Progenitor cell of endocrine pancreas (in vitro differentiated cells): Measurements from ENCODE around the gene GMDS. TPM values are rescaled to one million over a fixed set of nuclear protein-coding genes. Genes with fewer than 3 reads are reported as not detected.

Experiments
- DNase-seq: peaks from one replicate; pipeline ENCODE4 v3.0.0; 2021; ENCODE audit warnings: low spot score; ENCODE audit not compliant: unreplicated experiment
- H3K27ac Mint-ChIP-seq: 2 replicates; pipeline ENCODE4 v1.8.0; 2021; ENCODE audit warnings: mild to moderate bottlenecking, moderate library complexity, mixed read lengths
- H3K27me3 Mint-ChIP-seq: 2 replicates; pipeline ENCODE4 v1.8.0; 2021; ENCODE audit warnings: mixed read lengths
- H3K36me3 Mint-ChIP-seq: 2 replicates; pipeline ENCODE4 v1.8.0; 2022; ENCODE audit warnings: mixed read lengths; ENCODE audit not compliant: insufficient read depth
- H3K4me1 Mint-ChIP-seq: 2 replicates; pipeline ENCODE4 v1.8.0; 2021; ENCODE audit warnings: low read depth, mixed read lengths
- H3K4me3 Mint-ChIP-seq: 2 replicates; pipeline ENCODE4 v1.8.0; 2021; ENCODE audit warnings: low read depth, mild to moderate bottlenecking, moderate library complexity, mixed read lengths
- H3K9me3 Mint-ChIP-seq: 2 replicates; pipeline ENCODE4 v1.8.0; 2021; ENCODE audit warnings: low read depth, mixed read lengths
- total RNA-seq: library from RNA; stranded (reverse); gene quantifications from 2 replicates; pipeline ENCODE4 v1.2.1, GENCODE V29; 2021
- TF ChIP-seq, protein P1 (sequence below): fragments of 200-600 bp; sonication (generic); IDR thresholded peaks from one replicate; pipeline ENCODE4 v1.5.0; 2021; ENCODE audit warnings: antibody characterized with exemption, mild to moderate bottlenecking; ENCODE audit not compliant: unreplicated experiment

The GMDS gene
- total RNA-seq, 1 donor from 2014 or later = 17.2 TPM

DNA sequence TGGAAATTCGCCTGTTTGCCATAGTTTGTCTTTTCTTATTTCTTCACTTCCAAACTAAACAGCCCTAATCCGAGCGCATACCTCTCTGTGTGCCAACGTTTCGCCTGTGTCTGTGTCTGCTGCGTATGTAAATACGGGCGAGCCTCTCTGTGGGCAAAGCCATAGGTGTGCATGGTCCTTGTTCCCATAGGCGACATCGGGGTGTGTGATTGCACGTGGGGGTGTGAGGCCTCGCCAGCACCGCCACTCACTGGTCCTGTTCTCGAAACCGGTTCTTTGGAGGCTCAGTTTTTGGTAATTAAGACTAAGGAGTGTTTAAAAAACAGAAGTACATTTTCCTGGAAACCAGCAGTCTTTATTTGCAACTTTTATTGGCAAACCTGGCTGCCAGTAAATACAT lies 641.7 kb downstream of the GMDS start:
- no peaks in the 10 kb centered on the region for H3K9me3 Mint-ChIP-seq
- peaks cover 13% of the 10 kb centered on the region for H3K4me1 Mint-ChIP-seq
- H3K4me3 Mint-ChIP-seq = no peak overlapping the region
- no peak overlapping the region for H3K27ac Mint-ChIP-seq
- TF ChIP-seq, protein P1, sequence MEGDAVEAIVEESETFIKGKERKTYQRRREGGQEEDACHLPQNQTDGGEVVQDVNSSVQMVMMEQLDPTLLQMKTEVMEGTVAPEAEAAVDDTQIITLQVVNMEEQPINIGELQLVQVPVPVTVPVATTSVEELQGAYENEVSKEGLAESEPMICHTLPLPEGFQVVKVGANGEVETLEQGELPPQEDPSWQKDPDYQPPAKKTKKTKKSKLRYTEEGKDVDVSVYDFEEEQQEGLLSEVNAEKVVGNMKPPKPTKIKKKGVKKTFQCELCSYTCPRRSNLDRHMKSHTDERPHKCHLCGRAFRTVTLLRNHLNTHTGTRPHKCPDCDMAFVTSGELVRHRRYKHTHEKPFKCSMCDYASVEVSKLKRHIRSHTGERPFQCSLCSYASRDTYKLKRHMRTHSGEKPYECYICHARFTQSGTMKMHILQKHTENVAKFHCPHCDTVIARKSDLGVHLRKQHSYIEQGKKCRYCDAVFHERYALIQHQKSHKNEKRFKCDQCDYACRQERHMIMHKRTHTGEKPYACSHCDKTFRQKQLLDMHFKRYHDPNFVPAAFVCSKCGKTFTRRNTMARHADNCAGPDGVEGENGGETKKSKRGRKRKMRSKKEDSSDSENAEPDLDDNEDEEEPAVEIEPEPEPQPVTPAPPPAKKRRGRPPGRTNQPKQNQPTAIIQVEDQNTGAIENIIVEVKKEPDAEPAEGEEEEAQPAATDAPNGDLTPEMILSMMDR = no peak
- H3K36me3 Mint-ChIP-seq = no peaks in the 10 kb centered on the region
- peaks cover 82% of the 10 kb centered on the region for H3K27me3 Mint-ChIP-seq
- no peak for DNase-seq

GRCh38 chr6:1602049-1602713 lies 643.2 kb downstream of the GMDS start:
- no peak for DNase-seq
- TF ChIP-seq, protein P1 = no peak
- no peaks in the 10 kb centered on the region for H3K9me3 Mint-ChIP-seq
- H3K4me3 Mint-ChIP-seq = no peak overlapping the region
- H3K27ac Mint-ChIP-seq = no peak overlapping the region
- H3K4me1 Mint-ChIP-seq = peaks cover 12% of the 10 kb centered on the region
- no peaks in the 10 kb centered on the region for H3K36me3 Mint-ChIP-seq
- peaks cover 79% of the 10 kb centered on the region for H3K27me3 Mint-ChIP-seq

GRCh38 chr6:1601158-1602048 lies 644.0 kb downstream of the GMDS start:
- DNase-seq = no peak
- no peaks in the 10 kb centered on the region for H3K36me3 Mint-ChIP-seq
- H3K27me3 Mint-ChIP-seq = peaks cover 71% of the 10 kb centered on the region
- H3K4me1 Mint-ChIP-seq = peaks cover 14% of the 10 kb centered on the region
- TF ChIP-seq, protein P1 = no peak
- H3K27ac Mint-ChIP-seq = no peak overlapping the region
- H3K4me3 Mint-ChIP-seq = no peak overlapping the region
- H3K9me3 Mint-ChIP-seq = no peaks in the 10 kb centered on the region

GRCh38 chr6:1600764-1601157 lies 644.6 kb downstream of the GMDS start:
- Mint-ChIP-seq H3K27ac (no peak overlapping the region), H3K9me3 (no peaks in the 10 kb centered on the region), H3K27me3 (peaks cover 70% of the 10 kb centered on the region), H3K36me3 (no peaks in the 10 kb centered on the region), H3K4me3 (no peak overlapping the region), H3K4me1 (peaks cover 12% of the 10 kb centered on the region)
- DNase-seq = no peak
- TF ChIP-seq, protein P1 = no peak

GRCh38 chr6:1600063-1600763 lies 645.2 kb downstream of the GMDS start:
- Mint-ChIP-seq H3K36me3 (no peaks in the 10 kb centered on the region), H3K27ac (no peak overlapping the region), H3K4me3 (no peak overlapping the region), H3K27me3 (peaks cover 65% of the 10 kb centered on the region), H3K9me3 (no peaks in the 10 kb centered on the region), H3K4me1 (peaks cover 10% of the 10 kb centered on the region)
- DNase-seq = no peak
- TF ChIP-seq, protein P1 = no peak
